ENCODE data around the gene PCSK6. TPM values are rescaled to one million over a fixed set of nuclear protein-coding genes. Genes with fewer than 3 reads are reported as not detected.

Gene PCSK6
- total and polyA plus RNA-seq, 2 of the 8 experiments (the other 6 are each of a cell fraction or from before 2014, with no cell fraction given): 1.9 to 4.0 TPM

- Histone ChIP-seq H3K18ac (ENCODE audit: extremely low read depth, low read length) (no peak overlapping the region), H2BK5ac (ENCODE audit: low read depth, low read length) (no peak overlapping the region), H2BK20ac (ENCODE audit: low read length) (no peak overlapping the region), H4K8ac (ENCODE audit: extremely low read depth, insufficient read depth, low read length) (no peak overlapping the region), H2BK120ac (replicated peaks; ENCODE audit: low read depth, low read length) (no peak overlapping the region), H2AFZ (ENCODE audit: low read length) (no peak overlapping the region), H4K5ac (ENCODE audit: insufficient read length, low read depth, low read length) (no peak overlapping the region), H3K4me1 (replicated peaks in 1 of 4; ENCODE audit: control insufficient read depth in 3 of 4, insufficient read depth in 4 of 4, low read length in 3 of 4) (peaks cover 0 to 5% (median 3%) of the 10 kb centered on the region in 4 experiments; a peak in 3 of 7 replicates), H3K79me1 (ENCODE audit: low read depth, low read length) (no peaks in the 10 kb centered on the region), H2BK15ac (ENCODE audit: low read length) (no peak overlapping the region), H3K4me2 (ENCODE audit: insufficient read depth in 1 of 2, low read depth in 2 of 2, low read length in 2 of 2) (no peak overlapping the region), H3K14ac (ENCODE audit: insufficient read length) (no peak overlapping the region), H3K56ac (replicated peaks; ENCODE audit: insufficient read length, low read depth, low read length) (no peak overlapping the region), H3K79me2 (ENCODE audit: control insufficient read depth in 1 of 2, insufficient read depth in 2 of 2, low read length in 2 of 2) (no peaks in the 10 kb centered on the region), H2BK12ac (ENCODE audit: low read depth, low read length) (no peak overlapping the region), H3K27me3 (replicated peaks in 1 of 4; ENCODE audit: control insufficient read depth in 3 of 4, extremely low read depth in 1 of 4, insufficient read depth in 3 of 4, low read length in 3 of 4) (no peaks in the 10 kb centered on the region; a peak in 1 of 7 replicates), H3K9ac (replicated peaks in 1 of 4; ENCODE audit: extremely low read depth in 1 of 4, low read depth in 3 of 4, low read length in 3 of 4) (no peak overlapping the region), H3K36me3 (ENCODE audit: control insufficient read depth in 2 of 4, insufficient read depth in 4 of 4, low read length in 3 of 4) (no peaks in the 10 kb centered on the region), H4K91ac (replicated peaks; ENCODE audit: insufficient read length, low read length) (no peak overlapping the region), H2AK5ac (ENCODE audit: low read depth, low read length) (no peak overlapping the region), H3K9me3 (ENCODE audit: insufficient read depth in 2 of 2, low read depth in 1 of 2, low read length in 1 of 2) (no peaks in the 10 kb centered on the region; a peak in 1 of 4 replicates), H3K23ac (ENCODE audit: insufficient read length) (no peak overlapping the region), H3K4ac (replicated peaks; ENCODE audit: insufficient read length, low read depth, low read length) (no peak overlapping the region), H4K20me1 (replicated peaks in 1 of 2; ENCODE audit: control insufficient read depth in 1 of 2, insufficient read depth in 2 of 2, low read length in 2 of 2) (no peaks in the 10 kb centered on the region), H3K4me3 (ENCODE audit: extremely low read depth in 1 of 4, insufficient read depth in 2 of 4, low read depth in 3 of 4, low read length in 4 of 4) (no peak overlapping the region), H3K27ac (ENCODE audit: low read depth, low read length) (no peak overlapping the region), H3K23me2 (ENCODE audit: low read depth, low read length) (no peaks in the 10 kb centered on the region)
- ChIA-PET POLR2A (ENCODE audit: partially characterized antibody) (interaction anchor here (0.8 kb wide), 1 partner anchor 10 kb away, joined by 3 read pairs; no protein-coding TSS in a partner anchor), CTCF (ENCODE audit: partially characterized antibody) (interaction anchor here (0.7 kb wide), 1 partner anchor 32 kb away, joined by 3 read pairs; no protein-coding TSS in a partner anchor)
- WGBS, 2 experiments (ENCODE audit: extremely low coverage in 1 of 2, insufficient coverage in 1 of 2, insufficient read length in 1 of 2, insufficient replicate concordance in 2 of 2, low coverage in 1 of 2, low lambda C conversion rate in 2 of 2, missing lambda C conversion rate in 1 of 2): 94% methylated on average over 8 of the region's 8 CpGs; no CpG with 5 or more reads in 1 of the 2 experiments
- DNase-seq (ENCODE audit: low read depth in 1 of 2, low spot score in 2 of 2) (peak in 1 of 2 experiments; percentile 20), FAIRE-seq (no peak)
- TF ChIP-seq CEBPB (IDR thresholded peaks at IDR 0.05; ENCODE audit: low read depth, low read length): no peak
- no peak for TF ChIP-seq SP4 (IDR thresholded peaks at IDR 0.05; ENCODE audit: low read length)
These were observed 88.2 kb downstream of the PCSK6 start for GRCh38 chr15:101401286-101401685.

Measured in H1 (cell line).